Parathyroid adenoma (tissue), 2 donors: ENCODE measurements around the gene GLB1L2.

Source experiments
- H2AFZ ChIP-seq: fragments of 300-600 bp; sonication (generic); one replicate; pipeline ENCODE4 v1.7.0; 2017; ENCODE audit warnings: antibody characterized with exemption, mild to moderate bottlenecking
- H3K27ac ChIP-seq: fragments of 300-600 bp; sonication (generic); one replicate; pipeline ENCODE4 v1.7.0; 2017
- H3K27me3 ChIP-seq: fragments of 300-600 bp; sonication (generic); one replicate; pipeline ENCODE4 v1.7.0; 2017; ENCODE audit warnings: low read length; ENCODE audit not compliant: control insufficient read depth, insufficient read depth
- H3K36me3 ChIP-seq: fragments of 300-600 bp; sonication (generic); one replicate; pipeline ENCODE4 v1.7.0; 2017; ENCODE audit warnings: low read length; ENCODE audit not compliant: control insufficient read depth, insufficient read depth
- H3K4me1 ChIP-seq: fragments of 300-600 bp; sonication (generic); one replicate; pipeline ENCODE4 v1.7.0; 2017; ENCODE audit warnings: control low read depth
- H3K4me2 ChIP-seq: fragments of 300-600 bp; sonication (generic); one replicate; pipeline ENCODE4 v1.7.0; 2017; ENCODE audit warnings: low read length
- H3K4me3 ChIP-seq: fragments of 300-600 bp; sonication (generic); one replicate; pipeline ENCODE4 v1.7.0; 2017; ENCODE audit warnings: low read depth, low read length
- H3K79me2 ChIP-seq: fragments of 300-600 bp; sonication (generic); one replicate; pipeline ENCODE4 v1.7.0; 2017; ENCODE audit warnings: control low read depth
- H3K9ac ChIP-seq: fragments of 300-600 bp; sonication (generic); one replicate; pipeline ENCODE4 v1.7.0; 2017; ENCODE audit warnings: mild to moderate bottlenecking
- H3K9me3 ChIP-seq: fragments of 300-600 bp; sonication (generic); one replicate; pipeline ENCODE4 v1.7.0; 2017; ENCODE audit warnings: low read length; ENCODE audit not compliant: control insufficient read depth
- CTCF ChIP-seq: fragments of 300-600 bp; sonication (generic); IDR thresholded peaks from one replicate; pipeline ENCODE4 v1.7.0; 2017; ENCODE audit warnings: antibody characterized with exemption, mild to moderate bottlenecking
- donor health status: primary hyperparathyroidism.

GLB1L2 gene

GRCh38 chr11:134322553-134322952 lies 9.2 kb upstream of the GLB1L2 start:
- Histone ChIP-seq H3K9ac (no peak overlapping the region), H3K36me3 (no peaks in the 10 kb centered on the region), H2AFZ (no peak overlapping the region), H3K4me1 (no peaks in the 10 kb centered on the region), H3K27me3 (no peaks in the 10 kb centered on the region), H3K79me2 (no peaks in the 10 kb centered on the region), H3K4me3 (no peak overlapping the region), H3K4me2 (no peak overlapping the region), H3K9me3 (no peaks in the 10 kb centered on the region), H3K27ac (no peak overlapping the region)
- TF ChIP-seq CTCF, result no peak

- H3K4me1 ChIP-seq, result no peaks in the 10 kb centered on the region
- no peak overlapping the region for H3K4me3 ChIP-seq
- no peaks in the 10 kb centered on the region for H3K36me3 ChIP-seq
- no peaks in the 10 kb centered on the region for H3K27me3 ChIP-seq
- no peak overlapping the region for H3K9ac ChIP-seq
- no peak for TF ChIP-seq CTCF
- no peak overlapping the region for H3K4me2 ChIP-seq
- H2AFZ ChIP-seq, result no peak overlapping the region
- H3K27ac ChIP-seq, result no peak overlapping the region
- H3K9me3 ChIP-seq, result no peaks in the 10 kb centered on the region
- H3K79me2 ChIP-seq, result no peaks in the 10 kb centered on the region
These were observed 3.4 kb upstream of the GLB1L2 start for GRCh38 chr11:134328433-134328832.

GRCh38 chr11:134330611-134331353 lies 1.0 kb upstream of the GLB1L2 start:
- no peak overlapping the region for H3K9ac ChIP-seq
- no peak overlapping the region for H3K27ac ChIP-seq
- no peaks in the 10 kb centered on the region for H3K27me3 ChIP-seq

GRCh38 chr11:134332189-134332631 lies 422 bp downstream of the GLB1L2 start:
- no peak overlapping the region for H3K27ac ChIP-seq
- no peaks in the 10 kb centered on the region for H3K36me3 ChIP-seq
- H3K4me1 ChIP-seq, result no peaks in the 10 kb centered on the region
- H3K9ac ChIP-seq, result no peak overlapping the region
- no peak for TF ChIP-seq CTCF
- peak overlapping the region; percentile 47 for H3K4me3 ChIP-seq
- no peaks in the 10 kb centered on the region for H3K27me3 ChIP-seq
- H2AFZ ChIP-seq, result peak overlapping the region; percentile 90
- peak overlapping the region; percentile 68 for H3K4me2 ChIP-seq
- H3K79me2 ChIP-seq, result no peaks in the 10 kb centered on the region
- no peaks in the 10 kb centered on the region for H3K9me3 ChIP-seq

More at GRCh38 chr11:134330611-134331353, 1.0 kb upstream of the GLB1L2 start:
- Histone ChIP-seq H3K4me2 (no peak overlapping the region), H3K9me3 (no peaks in the 10 kb centered on the region), H3K4me3 (no peak overlapping the region), H3K4me1 (no peaks in the 10 kb centered on the region), H2AFZ (peak overlapping the region; percentile 42), H3K79me2 (no peaks in the 10 kb centered on the region), H3K36me3 (no peaks in the 10 kb centered on the region)
- no peak for TF ChIP-seq CTCF

- peak overlapping the region; percentile 68 for H3K4me2 ChIP-seq
- TF ChIP-seq CTCF, result no peak
- no peaks in the 10 kb centered on the region for H3K79me2 ChIP-seq
- no peak overlapping the region for H3K9ac ChIP-seq
- H3K9me3 ChIP-seq, result no peaks in the 10 kb centered on the region
- H3K4me1 ChIP-seq, result no peaks in the 10 kb centered on the region
- peak overlapping the region; percentile 47 for H3K4me3 ChIP-seq
- peak overlapping the region; percentile 90 for H2AFZ ChIP-seq
- H3K27me3 ChIP-seq, result no peaks in the 10 kb centered on the region
- H3K27ac ChIP-seq, result no peak overlapping the region
- no peaks in the 10 kb centered on the region for H3K36me3 ChIP-seq
These were observed 994 bp downstream of the GLB1L2 start for GRCh38 chr11:134332782-134333181.
